Naive thymus-derived CD4-positive, alpha-beta T cell (primary cell): ENCODE measurements around the gene ENTPD1. TPM values are rescaled to one million over a fixed set of nuclear protein-coding genes. Genes with fewer than 3 reads are reported as not detected.
A peak's percentile ranks its signal among the peaks of the same experiment; 100 is the strongest.

ENCODE experiments used
- ATAC-seq: fragments of 150-1000 bp; cut with Tn5 transposase; 2 replicates; pipeline ENCODE4 v1.10.0; 2021; ENCODE audit warnings: mild to moderate bottlenecking, moderate library complexity
- CTCF ChIA-PET: fragments of 350-600 bp; sonication (Branson Sonifier 250); formaldehyde crosslinking; loops from one replicate; lab custom pipeline; 2021; ENCODE audit warnings: antibody characterized with exemption; lab: Charles Lee
- POLR2A ChIA-PET: fragments of 350-600 bp; sonication (Branson Sonifier 250); formaldehyde crosslinking; loops from one replicate; lab custom pipeline; 2021; ENCODE audit warnings: antibody characterized with exemption, inconsistent platforms; lab: Charles Lee
- DNase-seq, 9 donors: peaks; one replicate each; pipeline versions ENCODE4 v3.0.0 to v3.0.0-alpha.2; 2020 to 2022; ENCODE audit warnings: mixed read lengths in 1 of 9
- H3K27ac ChIP-seq: one replicate; pipeline ENCODE4 v1.7.0; 2013; ENCODE audit warnings: mild to moderate bottlenecking, low read depth, low read length, moderate library complexity
- H3K27me3 ChIP-seq, 2 donors: one replicate each; pipeline ENCODE4 v1.7.0; 2013; ENCODE audit warnings: low read length in 2 of 2, mild to moderate bottlenecking in 2 of 2, moderate library complexity in 2 of 2; ENCODE audit not compliant: control insufficient read depth in 2 of 2, insufficient read depth in 2 of 2
- H3K36me3 ChIP-seq, 3 experiments: 1 replicate in 2 of 3; 2 replicates in 1 of 3; pipeline ENCODE4 v1.7.0; 2013; ENCODE audit warnings: low read length in 3 of 3, mild to moderate bottlenecking in 3 of 3, moderate library complexity in 1 of 3; ENCODE audit not compliant: insufficient read depth in 3 of 3, control insufficient read depth in 2 of 3
- H3K4me1 ChIP-seq, 2 donors: one replicate each; pipeline ENCODE4 v1.7.0; 2013; ENCODE audit warnings: low read length in 2 of 2, mild to moderate bottlenecking in 2 of 2, moderate library complexity in 1 of 2; ENCODE audit not compliant: control insufficient read depth in 2 of 2, insufficient read depth in 2 of 2
- H3K4me3 ChIP-seq: 2 replicates; pipeline ENCODE4 v1.7.0; 2013; ENCODE audit warnings: mild to moderate bottlenecking, low read length
- H3K9me3 ChIP-seq, 3 experiments: 1 replicate in 2 of 3; 2 replicates in 1 of 3; pipeline ENCODE4 v1.7.0; 2013; ENCODE audit warnings: low read length in 3 of 3; ENCODE audit not compliant: control insufficient read depth in 2 of 3
- H3K27ac Mint-ChIP-seq, 9 donors: one replicate each; pipeline ENCODE4 v1.8.0; 2020 to 2022; ENCODE audit warnings: mixed read lengths in 9 of 9, mild to moderate bottlenecking in 8 of 9, moderate library complexity in 5 of 9, inconsistent platforms in 2 of 9
- H3K27me3 Mint-ChIP-seq, 5 donors: one replicate each; pipeline ENCODE4 v1.8.0; 2021 to 2022; ENCODE audit warnings: mixed read lengths in 5 of 5, mild to moderate bottlenecking in 1 of 5
- H3K36me3 Mint-ChIP-seq, 5 donors: one replicate each; pipeline ENCODE4 v1.8.0; 2020 to 2022; ENCODE audit warnings: mixed read lengths in 5 of 5, mild to moderate bottlenecking in 3 of 5, inconsistent platforms in 1 of 5
- H3K4me1 Mint-ChIP-seq, 7 donors: one replicate each; pipeline ENCODE4 v1.8.0; 2020 to 2022; ENCODE audit warnings: mixed read lengths in 7 of 7, mild to moderate bottlenecking in 3 of 7, inconsistent platforms in 1 of 7
- H3K4me3 Mint-ChIP-seq, 10 donors: one replicate each; pipeline ENCODE4 v1.8.0; 2020 to 2022; ENCODE audit warnings: mild to moderate bottlenecking in 10 of 10, mixed read lengths in 10 of 10, moderate library complexity in 6 of 10, inconsistent platforms in 2 of 10
- H3K9me3 Mint-ChIP-seq, 11 donors: one replicate each; pipeline ENCODE4 v1.8.0; 2020 to 2022; ENCODE audit warnings: mixed read lengths in 11 of 11, mild to moderate bottlenecking in 4 of 11, inconsistent platforms in 1 of 11, moderate library complexity in 1 of 11
- intact Hi-C, 2 donors: fragments of 100-400 bp; cut with micrococcal nuclease; formaldehyde crosslinking; loops; one replicate each; pipeline ENCODE4 v1.15.1; 2023
- polyA plus RNA-seq, 2 donors: library from polyadenylated mRNA; unstranded; fragments of 300-500 nt; fragmentation: Illumina TruSeq; gene quantifications; one replicate each; pipeline ENCODE4 v1.2.3, GENCODE V29; 2021
- total RNA-seq, 6 experiments: library from RNA in 5 of 6; stranded (reverse) in 5 of 6; gene quantifications; 1 replicate in 5 of 6; 2 replicates in 1 of 6; pipeline ENCODE4 v1.2.3 and lab custom pipeline; 2021 to 2026

ENTPD1 gene
- total and polyA plus RNA-seq, 7 experiments from 2014 or later = 0.21 to 28.2 (median 1.2) TPM

DNA sequence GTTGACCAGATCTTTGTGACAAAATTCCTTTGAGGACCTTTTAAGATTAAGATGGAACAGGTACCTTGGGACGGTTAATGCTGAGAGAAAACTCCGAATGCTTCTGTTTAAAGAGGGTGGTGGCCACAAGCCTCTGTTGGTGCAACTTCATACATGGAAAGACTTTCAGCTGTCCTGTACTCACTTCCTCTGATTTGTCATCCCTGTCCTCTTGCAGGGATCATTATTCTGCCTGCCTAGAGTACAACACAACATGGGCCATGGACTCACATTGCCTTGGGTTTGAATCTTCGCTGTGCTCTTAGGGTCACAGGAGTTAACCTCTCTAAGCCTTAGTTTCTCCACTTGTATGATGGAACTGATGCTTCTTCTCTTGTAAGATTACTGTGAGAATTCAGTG is 75.1 kb downstream of the ENTPD1 start:
- H3K4me3 Mint-ChIP-seq = peak overlapping the region in 1 of 10 donors; percentile 88
- POLR2A ChIA-PET = no interaction called here
- intact Hi-C loops = loop anchor here in 1 of 2 donors (5.0 kb wide), 1 partner anchor 39 kb away; no protein-coding TSS in a partner anchor
- H3K27ac ChIP-seq = no peak overlapping the region
- H3K27me3 ChIP-seq = no peaks in the 10 kb centered on the region
- H3K9me3 ChIP-seq = no peaks in the 10 kb centered on the region
- H3K27ac Mint-ChIP-seq = peak overlapping the region in 2 of 9 donors; percentile 25 to 98
- peaks cover 0 to 11% (median 0%) of the 10 kb centered on the region in 11 donors for H3K9me3 Mint-ChIP-seq
- DNase-seq (no peak), ATAC-seq (no peak)
- CTCF ChIA-PET = no interaction called here
- H3K36me3 ChIP-seq = no peaks in the 10 kb centered on the region
- H3K4me3 ChIP-seq = no peak overlapping the region
- H3K36me3 Mint-ChIP-seq = peaks cover 0 to 40% (median 0%) of the 10 kb centered on the region in 5 donors
- peaks cover 0 to 6% (median 0%) of the 10 kb centered on the region in 5 donors for H3K27me3 Mint-ChIP-seq
- peaks cover 0 to 53% (median 0%) of the 10 kb centered on the region in 7 donors for H3K4me1 Mint-ChIP-seq
- H3K4me1 ChIP-seq = peaks cover 0 to 17% of the 10 kb centered on the region in 2 donors

GRCh38 chr10:95831515-95831914 is 75.6 kb downstream of the ENTPD1 start:
- Mint-ChIP-seq H3K36me3 (peaks cover 0 to 38% (median 0%) of the 10 kb centered on the region in 5 donors), H3K4me1 (peaks cover 0 to 52% (median 0%) of the 10 kb centered on the region in 7 donors), H3K27me3 (peaks cover 0 to 3% (median 0%) of the 10 kb centered on the region in 5 donors), H3K4me3 (peak overlapping the region in 1 of 10 donors; percentile 88), H3K9me3 (peaks cover 0 to 10% (median 0%) of the 10 kb centered on the region in 11 donors), H3K27ac (peak overlapping the region in 2 of 9 donors; percentile 25 to 98)
- H3K36me3 ChIP-seq = no peaks in the 10 kb centered on the region
- no peaks in the 10 kb centered on the region for H3K27me3 ChIP-seq
- DNase-seq (no peak), ATAC-seq (no peak)
- intact Hi-C loops = loop anchor here in 1 of 2 donors (5.0 kb wide), 1 partner anchor 39 kb away; no protein-coding TSS in a partner anchor
- no peak overlapping the region for H3K4me3 ChIP-seq
- POLR2A ChIA-PET = no interaction called here
- no peak overlapping the region for H3K27ac ChIP-seq
- H3K4me1 ChIP-seq = peaks cover 0 to 17% of the 10 kb centered on the region in 2 donors
- CTCF ChIA-PET = no interaction called here
- no peaks in the 10 kb centered on the region for H3K9me3 ChIP-seq

DNA sequence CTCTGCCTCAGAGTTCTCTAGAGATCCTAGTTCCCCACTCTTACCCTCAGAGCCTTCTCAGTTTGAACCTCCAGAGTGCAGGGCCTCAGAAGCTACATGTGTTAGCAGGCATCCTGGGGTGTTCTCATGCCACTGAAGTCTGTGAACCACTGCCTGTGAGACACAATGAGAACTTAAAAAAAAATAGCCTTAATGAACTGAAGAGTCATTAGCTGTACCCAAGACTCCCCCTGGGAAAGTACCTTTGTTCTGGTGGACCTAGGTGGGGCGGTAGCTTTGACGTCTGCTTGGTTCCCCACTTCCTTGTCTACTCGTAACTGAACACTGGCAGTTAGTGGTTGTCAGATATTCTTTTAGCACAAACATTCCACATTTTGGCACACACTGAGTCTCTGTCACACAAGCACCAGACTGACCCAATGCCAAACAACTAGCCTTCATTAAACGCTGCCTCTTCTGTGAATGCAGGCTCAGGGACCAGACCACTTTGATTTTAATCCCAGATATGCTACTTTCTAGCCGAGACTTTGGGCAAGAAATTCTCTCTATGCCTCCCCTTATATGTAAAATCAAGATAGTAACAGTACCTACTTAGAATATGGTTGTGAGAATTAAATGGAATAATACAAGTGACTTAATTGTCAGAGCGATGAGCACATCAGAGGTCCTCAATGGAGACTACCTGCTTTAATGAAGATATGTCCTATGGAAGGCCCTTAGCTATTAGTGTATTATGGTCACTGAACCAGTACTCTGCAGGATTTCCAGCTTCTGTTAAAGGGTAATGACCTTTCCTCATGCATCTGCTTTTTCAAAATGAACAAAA is 76.5 kb downstream of the ENTPD1 start:
- no peaks in the 10 kb centered on the region for H3K27me3 Mint-ChIP-seq
- Histone ChIP-seq H3K27me3 (no peaks in the 10 kb centered on the region), H3K4me3 (no peak overlapping the region), H3K4me1 (peaks cover 0 to 17% of the 10 kb centered on the region in 2 donors), H3K27ac (no peak overlapping the region), H3K36me3 (no peaks in the 10 kb centered on the region), H3K9me3 (no peaks in the 10 kb centered on the region)
- ATAC-seq (peak; percentile 90), DNase-seq (peak in 1 of 9 donors; percentile 48)
- peak overlapping the region in 1 of 10 donors; percentile 88 for H3K4me3 Mint-ChIP-seq
- peaks cover 0 to 37% (median 0%) of the 10 kb centered on the region in 5 donors for H3K36me3 Mint-ChIP-seq
- intact Hi-C loops = loop anchor here in 1 of 2 donors (1.0 to 5.0 kb wide), 5 partner anchors 9 to 138 kb away; no protein-coding TSS in a partner anchor
- peak overlapping the region in 1 of 9 donors; percentile 98 for H3K27ac Mint-ChIP-seq
- peaks cover 0 to 9% (median 0%) of the 10 kb centered on the region in 11 donors for H3K9me3 Mint-ChIP-seq
- ChIA-PET POLR2A (no interaction called here), CTCF (interaction anchor here (0.6 kb wide), 1 partner anchor 9 kb away, joined by 6 read pairs; no protein-coding TSS in a partner anchor)
- peaks cover 0 to 58% (median 0%) of the 10 kb centered on the region in 7 donors for H3K4me1 Mint-ChIP-seq

GRCh38 chr10:95833042-95833610 is 77.2 kb downstream of the ENTPD1 start:
- CTCF ChIA-PET = interaction anchor here (0.6 kb wide), 1 partner anchor 8 kb away, joined by 6 read pairs; no protein-coding TSS in a partner anchor
- Mint-ChIP-seq H3K9me3 (peaks cover 0 to 9% (median 0%) of the 10 kb centered on the region in 11 donors), H3K27me3 (no peaks in the 10 kb centered on the region), H3K27ac (peak overlapping the region in 1 of 9 donors; percentile 98), H3K36me3 (peaks cover 0 to 38% (median 0%) of the 10 kb centered on the region in 5 donors), H3K4me1 (peaks cover 0 to 65% (median 0%) of the 10 kb centered on the region in 7 donors), H3K4me3 (no peak overlapping the region)
- Histone ChIP-seq H3K4me3 (no peak overlapping the region), H3K36me3 (no peaks in the 10 kb centered on the region), H3K9me3 (no peaks in the 10 kb centered on the region), H3K27ac (no peak overlapping the region), H3K4me1 (peaks cover 0 to 17% of the 10 kb centered on the region in 2 donors), H3K27me3 (no peaks in the 10 kb centered on the region)
- DNase-seq = no peak
- no peak for ATAC-seq
- intact Hi-C loops = loop anchor here in 1 of 2 donors (5.0 kb wide), 1 partner anchor 41 kb away; no protein-coding TSS in a partner anchor
- POLR2A ChIA-PET = no interaction called here

- peak overlapping the region in 1 of 10 donors; percentile 44 for H3K4me3 Mint-ChIP-seq
- no peak overlapping the region for H3K27ac ChIP-seq
- ATAC-seq (no peak), DNase-seq (no peak)
- intact Hi-C loops = loop anchor here in 1 of 2 donors (5.0 kb wide), 1 partner anchor 42 kb away; no protein-coding TSS in a partner anchor
- peaks cover 0 to 9% (median 0%) of the 10 kb centered on the region in 11 donors for H3K9me3 Mint-ChIP-seq
- no peaks in the 10 kb centered on the region for H3K9me3 ChIP-seq
- peak overlapping the region in 2 of 9 donors; percentile 62 to 98 for H3K27ac Mint-ChIP-seq
- no peaks in the 10 kb centered on the region for H3K27me3 Mint-ChIP-seq
- peaks cover 0 to 73% (median 0%) of the 10 kb centered on the region in 7 donors for H3K4me1 Mint-ChIP-seq
- H3K4me3 ChIP-seq = no peak overlapping the region
- no peaks in the 10 kb centered on the region for H3K36me3 ChIP-seq
- peaks cover 0 to 33% (median 0%) of the 10 kb centered on the region in 5 donors for H3K36me3 Mint-ChIP-seq
- no peaks in the 10 kb centered on the region for H3K27me3 ChIP-seq
- ChIA-PET POLR2A (no interaction called here), CTCF (no interaction called here)
- H3K4me1 ChIP-seq = peaks cover 0 to 17% of the 10 kb centered on the region in 2 donors
Measured at GRCh38 chr10:95834406-95834805, 78.4 kb downstream of the ENTPD1 start.

GRCh38 chr10:95835149-95835860 is 79.3 kb downstream of the ENTPD1 start:
- no peak for ATAC-seq
- peak overlapping the region in 1 of 9 donors; percentile 74 for H3K27ac Mint-ChIP-seq
- intact Hi-C loops = no loop called here
- Histone ChIP-seq H3K27me3 (no peaks in the 10 kb centered on the region), H3K27ac (no peak overlapping the region), H3K36me3 (no peaks in the 10 kb centered on the region), H3K4me3 (no peak overlapping the region), H3K9me3 (no peaks in the 10 kb centered on the region), H3K4me1 (peaks cover 0 to 17% of the 10 kb centered on the region in 2 donors)
- peaks cover 0 to 9% (median 0%) of the 10 kb centered on the region in 11 donors for H3K9me3 Mint-ChIP-seq
- peak overlapping the region in 1 of 10 donors; percentile 3 for H3K4me3 Mint-ChIP-seq
- H3K27me3 Mint-ChIP-seq = no peaks in the 10 kb centered on the region
- peaks cover 0 to 29% (median 0%) of the 10 kb centered on the region in 5 donors for H3K36me3 Mint-ChIP-seq
- POLR2A ChIA-PET = no interaction called here
- H3K4me1 Mint-ChIP-seq = peaks cover 0 to 74% (median 0%) of the 10 kb centered on the region in 7 donors
- CTCF ChIA-PET = no interaction called here
- no peak for DNase-seq
